Measurements from ENCODE around the gene KLHL11. TPM values are rescaled to one million over a fixed set of nuclear protein-coding genes. Genes with fewer than 3 reads are reported as not detected.

KLHL11 gene
- total and polyA plus RNA-seq, 9 of the 15 experiments (the other 6 are each of a cell fraction or from before 2014, with no cell fraction given) = 0.20 to 17.0 (median 10.3) TPM

- DNase-seq (ENCODE audit: extremely low read depth in 1 of 4, low spot score in 3 of 4) = no peak
- peak overlapping the region; percentile 47 to 53; a peak in 3 of 4 replicates for H3K9ac ChIP-seq (ENCODE audit: insufficient read depth in 1 of 2, low read depth in 2 of 2, low read length in 2 of 2)
- ChIA-PET POLR2A (interaction anchor here (0.7 to 1.7 kb wide), 3 partner anchors 12 to 342 kb away, joined by 3 to 6 read pairs (median 4); no protein-coding TSS in a partner anchor), CTCF (ENCODE audit: low intra/inter-chr PET ratio) (no interaction called here)
- peaks cover 7 to 15% of the 10 kb centered on the region in 2 experiments; a peak in 4 of 5 replicates for H3K4me1 ChIP-seq (replicated peaks in 1 of 2; ENCODE audit: control insufficient read depth in 2 of 2, insufficient read depth in 2 of 2, low read length in 2 of 2)
- no peak for FAIRE-seq
- H3K9me1 ChIP-seq (ENCODE audit: control insufficient read depth, insufficient read depth, low read length) = no peaks in the 10 kb centered on the region
- 32% methylated on average over 21 of the region's 21 CpGs for WGBS (ENCODE audit: insufficient coverage, low coverage, missing lambda C conversion rate)
- H4K20me1 ChIP-seq (replicated peaks; ENCODE audit: control insufficient read depth, insufficient read depth, low read length) = no peaks in the 10 kb centered on the region
- H3K27ac ChIP-seq (ENCODE audit: extremely low read depth, low read depth, low read length) = peak overlapping the region; percentile 3; the same call in 1 of the 3 replicates
- in situ Hi-C loops (cut with MboI) = no loop called here
- H3K4me3 ChIP-seq = peak overlapping the region; percentile 77
- peaks cover 17% of the 10 kb centered on the region for H3K79me2 ChIP-seq (ENCODE audit: control insufficient read depth, insufficient read depth, low read length)
- intact Hi-C loops (cut with micrococcal nuclease) = no loop called here
- no peaks in the 10 kb centered on the region for H3K9me3 ChIP-seq (replicated peaks; ENCODE audit: control insufficient read depth, insufficient read depth, low read depth, low read length)
- H2AFZ ChIP-seq (ENCODE audit: low read depth, low read length) = peak overlapping the region; percentile 92
- peaks cover 25% of the 10 kb centered on the region; the same call in 2 of the 3 replicates for H3K36me3 ChIP-seq (ENCODE audit: control insufficient read depth, insufficient read depth, low read length)
- no TSS peak for BruUV-seq (replicated peaks)
- no peaks in the 10 kb centered on the region for H3K27me3 ChIP-seq (ENCODE audit: control insufficient read depth in 2 of 2, insufficient read depth in 2 of 2, low read length in 2 of 2)
- peak overlapping the region; percentile 89 for H3K4me2 ChIP-seq (ENCODE audit: insufficient read depth, low read length)
- peak; percentile 3; the same call in 1 of the 3 replicates for ATAC-seq
- TF ChIP-seq SPI1 (IDR thresholded peaks at IDR 0.05; ENCODE audit: borderline replicate concordance, low read depth, low read length) (no peak), ZNF586 (CRISPR knock-in tag; conservative IDR thresholded peaks at IDR 0.05) (no peak), CEBPB (tag; IDR thresholded peaks at IDR 0.05) (peak; percentile 47), CEBPG (CRISPR knock-in tag; IDR thresholded peaks at IDR 0.05) (no peak), CEBPG (tag; conservative IDR thresholded peaks at IDR 0.05 in 1 of 2, IDR thresholded peaks at IDR 0.05 in 1 of 2) (0 out of 4 replicates have a peak, but pooled peaks of 1 of the 2 experiments have one; percentile 24), NFIC (IDR thresholded peaks at IDR 0.05) (no peak)
- TF ChIP-seq, protein P1, sequence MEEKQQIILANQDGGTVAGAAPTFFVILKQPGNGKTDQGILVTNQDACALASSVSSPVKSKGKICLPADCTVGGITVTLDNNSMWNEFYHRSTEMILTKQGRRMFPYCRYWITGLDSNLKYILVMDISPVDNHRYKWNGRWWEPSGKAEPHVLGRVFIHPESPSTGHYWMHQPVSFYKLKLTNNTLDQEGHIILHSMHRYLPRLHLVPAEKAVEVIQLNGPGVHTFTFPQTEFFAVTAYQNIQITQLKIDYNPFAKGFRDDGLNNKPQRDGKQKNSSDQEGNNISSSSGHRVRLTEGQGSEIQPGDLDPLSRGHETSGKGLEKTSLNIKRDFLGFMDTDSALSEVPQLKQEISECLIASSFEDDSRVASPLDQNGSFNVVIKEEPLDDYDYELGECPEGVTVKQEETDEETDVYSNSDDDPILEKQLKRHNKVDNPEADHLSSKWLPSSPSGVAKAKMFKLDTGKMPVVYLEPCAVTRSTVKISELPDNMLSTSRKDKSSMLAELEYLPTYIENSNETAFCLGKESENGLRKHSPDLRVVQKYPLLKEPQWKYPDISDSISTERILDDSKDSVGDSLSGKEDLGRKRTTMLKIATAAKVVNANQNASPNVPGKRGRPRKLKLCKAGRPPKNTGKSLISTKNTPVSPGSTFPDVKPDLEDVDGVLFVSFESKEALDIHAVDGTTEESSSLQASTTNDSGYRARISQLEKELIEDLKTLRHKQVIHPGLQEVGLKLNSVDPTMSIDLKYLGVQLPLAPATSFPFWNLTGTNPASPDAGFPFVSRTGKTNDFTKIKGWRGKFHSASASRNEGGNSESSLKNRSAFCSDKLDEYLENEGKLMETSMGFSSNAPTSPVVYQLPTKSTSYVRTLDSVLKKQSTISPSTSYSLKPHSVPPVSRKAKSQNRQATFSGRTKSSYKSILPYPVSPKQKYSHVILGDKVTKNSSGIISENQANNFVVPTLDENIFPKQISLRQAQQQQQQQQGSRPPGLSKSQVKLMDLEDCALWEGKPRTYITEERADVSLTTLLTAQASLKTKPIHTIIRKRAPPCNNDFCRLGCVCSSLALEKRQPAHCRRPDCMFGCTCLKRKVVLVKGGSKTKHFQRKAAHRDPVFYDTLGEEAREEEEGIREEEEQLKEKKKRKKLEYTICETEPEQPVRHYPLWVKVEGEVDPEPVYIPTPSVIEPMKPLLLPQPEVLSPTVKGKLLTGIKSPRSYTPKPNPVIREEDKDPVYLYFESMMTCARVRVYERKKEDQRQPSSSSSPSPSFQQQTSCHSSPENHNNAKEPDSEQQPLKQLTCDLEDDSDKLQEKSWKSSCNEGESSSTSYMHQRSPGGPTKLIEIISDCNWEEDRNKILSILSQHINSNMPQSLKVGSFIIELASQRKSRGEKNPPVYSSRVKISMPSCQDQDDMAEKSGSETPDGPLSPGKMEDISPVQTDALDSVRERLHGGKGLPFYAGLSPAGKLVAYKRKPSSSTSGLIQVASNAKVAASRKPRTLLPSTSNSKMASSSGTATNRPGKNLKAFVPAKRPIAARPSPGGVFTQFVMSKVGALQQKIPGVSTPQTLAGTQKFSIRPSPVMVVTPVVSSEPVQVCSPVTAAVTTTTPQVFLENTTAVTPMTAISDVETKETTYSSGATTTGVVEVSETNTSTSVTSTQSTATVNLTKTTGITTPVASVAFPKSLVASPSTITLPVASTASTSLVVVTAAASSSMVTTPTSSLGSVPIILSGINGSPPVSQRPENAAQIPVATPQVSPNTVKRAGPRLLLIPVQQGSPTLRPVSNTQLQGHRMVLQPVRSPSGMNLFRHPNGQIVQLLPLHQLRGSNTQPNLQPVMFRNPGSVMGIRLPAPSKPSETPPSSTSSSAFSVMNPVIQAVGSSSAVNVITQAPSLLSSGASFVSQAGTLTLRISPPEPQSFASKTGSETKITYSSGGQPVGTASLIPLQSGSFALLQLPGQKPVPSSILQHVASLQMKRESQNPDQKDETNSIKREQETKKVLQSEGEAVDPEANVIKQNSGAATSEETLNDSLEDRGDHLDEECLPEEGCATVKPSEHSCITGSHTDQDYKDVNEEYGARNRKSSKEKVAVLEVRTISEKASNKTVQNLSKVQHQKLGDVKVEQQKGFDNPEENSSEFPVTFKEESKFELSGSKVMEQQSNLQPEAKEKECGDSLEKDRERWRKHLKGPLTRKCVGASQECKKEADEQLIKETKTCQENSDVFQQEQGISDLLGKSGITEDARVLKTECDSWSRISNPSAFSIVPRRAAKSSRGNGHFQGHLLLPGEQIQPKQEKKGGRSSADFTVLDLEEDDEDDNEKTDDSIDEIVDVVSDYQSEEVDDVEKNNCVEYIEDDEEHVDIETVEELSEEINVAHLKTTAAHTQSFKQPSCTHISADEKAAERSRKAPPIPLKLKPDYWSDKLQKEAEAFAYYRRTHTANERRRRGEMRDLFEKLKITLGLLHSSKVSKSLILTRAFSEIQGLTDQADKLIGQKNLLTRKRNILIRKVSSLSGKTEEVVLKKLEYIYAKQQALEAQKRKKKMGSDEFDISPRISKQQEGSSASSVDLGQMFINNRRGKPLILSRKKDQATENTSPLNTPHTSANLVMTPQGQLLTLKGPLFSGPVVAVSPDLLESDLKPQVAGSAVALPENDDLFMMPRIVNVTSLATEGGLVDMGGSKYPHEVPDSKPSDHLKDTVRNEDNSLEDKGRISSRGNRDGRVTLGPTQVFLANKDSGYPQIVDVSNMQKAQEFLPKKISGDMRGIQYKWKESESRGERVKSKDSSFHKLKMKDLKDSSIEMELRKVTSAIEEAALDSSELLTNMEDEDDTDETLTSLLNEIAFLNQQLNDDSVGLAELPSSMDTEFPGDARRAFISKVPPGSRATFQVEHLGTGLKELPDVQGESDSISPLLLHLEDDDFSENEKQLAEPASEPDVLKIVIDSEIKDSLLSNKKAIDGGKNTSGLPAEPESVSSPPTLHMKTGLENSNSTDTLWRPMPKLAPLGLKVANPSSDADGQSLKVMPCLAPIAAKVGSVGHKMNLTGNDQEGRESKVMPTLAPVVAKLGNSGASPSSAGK (IDR thresholded peaks at IDR 0.05) = peak; percentile 34; the same call in 1 of the 2 replicates
These were observed 28.6 kb downstream of the KLHL11 start for GRCh38 chr17:41836550-41837196.

Data from K562 (cell line).